Kidney epithelial cell (primary cell): ENCODE measurements around the gene PDZK1IP1. TPM values are rescaled to one million over a fixed set of nuclear protein-coding genes. Genes with fewer than 3 reads are reported as not detected.
"Not testable (repeated sequence)": the region's sequence is repeated elsewhere in the genome, so short reads cannot be mapped to it uniquely, and the experiment has no call there.

ENCODE experiments used
- DNase-seq: peaks from one replicate; pipeline ENCODE4 v3.0.0-alpha.2; 2010; ENCODE audit warnings: low read depth
- H3K27me3 ChIP-seq: 2 replicates; pipeline ENCODE4 v1.6.0; 2011; ENCODE audit warnings: low read length; ENCODE audit not compliant: control insufficient read depth, insufficient read depth
- H3K36me3 ChIP-seq: 2 replicates; pipeline ENCODE4 v1.5.1; 2011; ENCODE audit warnings: low read length; ENCODE audit not compliant: control insufficient read depth, insufficient read depth
- H3K4me3 ChIP-seq: 2 replicates; pipeline ENCODE4 v1.5.1; 2011; ENCODE audit warnings: low read depth, mild to moderate bottlenecking, control low read depth, low read length
- total RNA-seq: library from RNA; depleted of rRNA; stranded (reverse); fragments of >200 nt; gene quantifications from 2 replicates; pipeline ENCODE4 v1.2.3, GENCODE V29; 2015
- TF ChIP-seq, protein P1 (sequence below): IDR thresholded peaks from 2 replicates; pipeline ENCODE4 v1.5.1; 2011; ENCODE audit warnings: mild to moderate bottlenecking, moderate library complexity, low read length, control low read depth, inconsistent platforms; ENCODE audit not compliant: insufficient read depth, poor library complexity, severe bottlenecking

PDZK1IP1 gene
- total RNA-seq, 1 donor from 2014 or later, result 28.1 TPM

DNA sequence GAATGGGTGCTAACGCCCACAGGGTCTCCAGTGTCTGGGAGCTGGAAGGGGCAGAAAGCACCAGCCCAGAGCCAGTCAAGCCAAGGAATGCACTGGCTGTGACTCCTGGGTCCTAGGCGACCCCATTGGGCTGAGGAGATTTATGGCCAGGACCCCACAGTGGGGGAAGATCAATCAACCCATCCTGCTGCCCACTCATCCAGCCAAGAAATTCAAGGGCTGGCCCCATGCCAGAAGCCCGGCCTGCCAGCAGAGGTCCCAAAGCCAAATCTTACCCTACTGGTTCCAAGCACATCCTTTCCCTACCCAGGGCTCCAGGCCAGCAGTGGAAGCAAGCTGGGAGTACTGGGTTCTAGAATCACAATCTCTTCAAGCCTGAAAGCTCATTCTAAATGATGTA is 6.8 kb upstream of the PDZK1IP1 start:
- no peaks in the 10 kb centered on the region for H3K36me3 ChIP-seq
- no peaks in the 10 kb centered on the region for H3K27me3 ChIP-seq
- DNase-seq, result no peak
- TF ChIP-seq, protein P1, sequence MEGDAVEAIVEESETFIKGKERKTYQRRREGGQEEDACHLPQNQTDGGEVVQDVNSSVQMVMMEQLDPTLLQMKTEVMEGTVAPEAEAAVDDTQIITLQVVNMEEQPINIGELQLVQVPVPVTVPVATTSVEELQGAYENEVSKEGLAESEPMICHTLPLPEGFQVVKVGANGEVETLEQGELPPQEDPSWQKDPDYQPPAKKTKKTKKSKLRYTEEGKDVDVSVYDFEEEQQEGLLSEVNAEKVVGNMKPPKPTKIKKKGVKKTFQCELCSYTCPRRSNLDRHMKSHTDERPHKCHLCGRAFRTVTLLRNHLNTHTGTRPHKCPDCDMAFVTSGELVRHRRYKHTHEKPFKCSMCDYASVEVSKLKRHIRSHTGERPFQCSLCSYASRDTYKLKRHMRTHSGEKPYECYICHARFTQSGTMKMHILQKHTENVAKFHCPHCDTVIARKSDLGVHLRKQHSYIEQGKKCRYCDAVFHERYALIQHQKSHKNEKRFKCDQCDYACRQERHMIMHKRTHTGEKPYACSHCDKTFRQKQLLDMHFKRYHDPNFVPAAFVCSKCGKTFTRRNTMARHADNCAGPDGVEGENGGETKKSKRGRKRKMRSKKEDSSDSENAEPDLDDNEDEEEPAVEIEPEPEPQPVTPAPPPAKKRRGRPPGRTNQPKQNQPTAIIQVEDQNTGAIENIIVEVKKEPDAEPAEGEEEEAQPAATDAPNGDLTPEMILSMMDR, result no peak
- no peak overlapping the region for H3K4me3 ChIP-seq

DNA sequence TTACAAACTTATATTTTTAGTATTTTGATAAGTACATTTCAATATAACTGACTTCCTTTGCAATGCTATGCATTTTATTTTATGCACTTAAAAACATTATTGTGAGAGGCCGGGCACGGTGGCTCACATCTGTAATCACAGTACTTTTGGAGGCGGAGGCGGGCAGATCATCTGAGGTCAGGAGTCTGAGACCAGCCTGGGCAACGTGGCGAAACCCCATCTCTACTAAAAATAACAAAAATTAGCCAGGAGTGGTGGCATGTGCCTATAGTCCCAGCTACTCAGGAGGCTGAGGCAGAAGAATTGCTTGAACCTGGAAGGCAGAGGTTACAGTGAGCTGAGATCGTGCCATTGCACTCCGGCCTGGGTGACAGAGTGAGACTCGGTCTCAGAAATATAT is 6.1 kb upstream of the PDZK1IP1 start:
- H3K4me3 ChIP-seq, H3K27me3 ChIP-seq, H3K36me3 ChIP-seq, DNase-seq: not testable (repeated sequence)

DNA sequence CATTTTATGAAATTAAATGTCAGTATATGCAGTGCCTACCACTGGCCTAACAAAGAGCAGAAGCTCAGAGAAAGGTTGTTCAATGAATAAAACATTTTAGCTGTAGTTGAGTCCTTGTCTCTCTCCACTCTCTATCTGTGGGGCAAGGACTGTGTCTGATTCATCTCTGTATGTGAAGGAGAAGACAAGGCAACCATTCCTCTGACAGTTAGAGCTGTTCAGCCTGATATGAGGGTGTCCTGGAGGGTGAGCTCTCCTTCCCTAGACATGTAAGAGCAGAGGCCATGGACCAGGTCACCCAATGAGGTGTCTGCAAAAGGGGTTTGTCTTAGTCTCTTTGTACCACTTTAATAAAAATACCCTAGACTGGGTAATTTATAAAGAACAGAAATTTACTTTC is 4.5 kb upstream of the PDZK1IP1 start:
- H3K27me3 ChIP-seq, result no peaks in the 10 kb centered on the region
- H3K36me3 ChIP-seq, result no peaks in the 10 kb centered on the region
- no peak for DNase-seq
- no peak overlapping the region for H3K4me3 ChIP-seq
- TF ChIP-seq, protein P1, result no peak

DNA sequence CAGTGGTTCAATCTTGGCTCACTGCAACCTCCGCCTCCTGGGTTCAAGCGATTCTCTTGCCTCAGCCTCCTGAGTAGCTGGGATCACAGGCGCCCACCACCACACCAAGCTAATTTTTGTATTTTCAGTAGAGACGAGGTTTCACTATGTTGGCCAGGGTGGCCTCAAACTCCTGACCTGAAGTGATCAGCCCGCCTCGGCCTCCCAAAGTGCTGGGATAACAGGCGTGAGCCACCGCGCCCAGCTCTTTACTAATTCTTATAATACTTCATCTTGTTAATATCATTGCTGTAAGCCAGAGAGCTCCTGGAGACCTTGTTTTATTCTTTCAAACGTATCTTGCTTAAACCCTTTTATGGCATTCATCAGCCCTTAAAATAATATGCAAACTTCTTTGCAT is 3.7 kb upstream of the PDZK1IP1 start:
- not testable (repeated sequence) for DNase-seq, H3K4me3 ChIP-seq, H3K27me3 ChIP-seq, H3K36me3 ChIP-seq

DNA sequence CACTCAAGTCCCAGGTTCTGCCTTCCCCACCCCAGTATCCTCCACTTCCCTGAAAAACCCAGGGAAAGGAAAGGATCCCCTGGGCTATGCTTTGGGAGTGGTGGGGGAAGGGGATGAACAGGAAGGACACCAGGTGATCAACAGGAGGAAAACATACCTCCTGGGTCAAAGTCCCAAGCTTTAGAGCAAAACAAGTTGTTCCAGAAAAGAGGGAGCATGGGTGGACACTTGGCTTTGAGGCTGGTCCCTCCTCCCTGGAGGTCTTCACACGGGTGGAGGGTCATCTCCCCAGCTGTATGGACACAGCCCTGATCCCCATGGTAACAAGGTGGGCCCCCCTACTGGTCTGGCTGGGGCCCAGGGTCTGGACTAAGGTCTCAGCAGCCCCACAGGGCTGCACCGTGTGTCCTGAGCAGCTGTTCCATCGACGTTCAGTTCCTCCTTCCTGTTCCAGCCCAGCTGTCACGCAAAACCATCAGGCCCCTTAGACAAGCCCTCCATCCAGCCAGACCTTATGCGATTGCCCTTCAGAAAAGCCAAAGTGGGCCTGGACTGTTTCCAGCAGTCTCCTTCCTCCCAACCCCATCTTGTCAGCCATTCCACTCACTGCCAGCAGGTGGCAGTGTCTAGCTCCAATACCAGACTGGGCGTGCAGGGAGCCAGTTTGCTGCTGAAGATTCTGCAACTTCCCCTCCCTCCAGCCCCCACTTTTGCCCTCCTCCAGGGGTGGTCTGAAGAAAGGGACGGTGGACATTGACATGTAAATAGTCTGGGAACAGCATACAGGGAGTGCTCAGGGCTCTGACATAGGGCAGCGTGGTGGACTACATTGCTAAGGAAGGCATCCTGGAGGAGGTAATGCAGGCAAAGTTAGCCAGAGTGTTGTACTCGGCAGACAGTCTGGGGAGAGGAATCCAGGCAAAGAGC is 2.9 kb upstream of the PDZK1IP1 start:
- Histone ChIP-seq H3K36me3 (no peaks in the 10 kb centered on the region), H3K27me3 (no peaks in the 10 kb centered on the region), H3K4me3 (no peak overlapping the region)
- TF ChIP-seq, protein P1, result peak; percentile 98
- DNase-seq, result no peak

DNA sequence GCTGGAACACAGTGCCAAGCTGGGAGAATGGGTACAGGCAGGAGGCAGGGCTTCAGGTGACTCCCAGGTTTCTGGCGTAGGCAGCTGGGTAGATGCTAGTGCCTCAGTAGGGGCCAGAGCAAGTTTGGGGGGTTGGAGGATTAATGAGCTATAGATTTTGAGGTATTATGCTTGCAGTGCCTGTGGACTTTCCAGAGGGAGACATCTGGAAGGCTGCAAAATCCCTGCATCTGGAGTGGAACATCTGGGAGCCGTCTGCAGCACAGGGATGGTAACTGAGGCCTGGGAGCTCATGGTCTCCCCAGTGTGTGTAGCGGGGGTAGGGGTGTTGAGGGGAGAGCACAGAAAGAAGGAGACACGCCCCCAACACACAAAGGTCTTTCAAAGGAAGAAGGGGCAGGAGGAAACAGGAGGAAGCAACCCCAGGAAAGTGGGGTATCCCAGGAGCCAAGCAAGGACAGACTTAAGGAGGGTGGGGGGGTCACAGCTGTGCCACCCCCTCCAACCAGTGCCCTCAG is 2.2 kb upstream of the PDZK1IP1 start:
- Histone ChIP-seq H3K4me3 (no peak overlapping the region), H3K27me3 (no peaks in the 10 kb centered on the region), H3K36me3 (no peaks in the 10 kb centered on the region)
- DNase-seq, result no peak
- TF ChIP-seq, protein P1, result no peak

DNA sequence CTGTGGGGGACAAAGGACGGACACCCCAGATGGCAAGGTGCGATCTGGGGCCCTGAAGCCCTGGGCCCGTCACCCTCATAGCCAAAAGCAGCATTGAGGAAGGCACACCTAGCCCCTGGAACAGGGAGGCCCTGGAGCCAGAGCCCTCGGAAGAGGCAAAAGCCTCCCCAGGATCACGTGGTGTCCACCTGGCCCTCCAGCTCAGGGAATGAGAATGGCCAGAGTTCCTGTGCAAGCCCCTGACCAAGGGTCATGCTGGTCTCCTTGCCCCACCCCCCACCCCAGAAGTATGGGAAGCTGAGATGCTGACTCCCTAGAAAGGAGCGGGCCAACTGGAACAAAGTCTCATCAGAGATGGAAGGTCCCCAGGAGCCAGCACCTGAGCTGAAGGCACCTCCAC is 1.0 kb upstream of the PDZK1IP1 start:
- no peak for DNase-seq
- Histone ChIP-seq H3K4me3 (no peak overlapping the region), H3K36me3 (no peaks in the 10 kb centered on the region), H3K27me3 (no peaks in the 10 kb centered on the region)
- TF ChIP-seq, protein P1, result no peak
